ENCODE data around the gene POU6F2.
"Not testable (repeated sequence)": the region's sequence is repeated elsewhere in the genome, so short reads cannot be mapped to it uniquely, and the experiment has no call there.

The POU6F2 gene

GRCh38 chr7:38975944-38976392 lies 1.7 kb upstream of the POU6F2 start:
- TF ChIP-seq, protein P1, sequence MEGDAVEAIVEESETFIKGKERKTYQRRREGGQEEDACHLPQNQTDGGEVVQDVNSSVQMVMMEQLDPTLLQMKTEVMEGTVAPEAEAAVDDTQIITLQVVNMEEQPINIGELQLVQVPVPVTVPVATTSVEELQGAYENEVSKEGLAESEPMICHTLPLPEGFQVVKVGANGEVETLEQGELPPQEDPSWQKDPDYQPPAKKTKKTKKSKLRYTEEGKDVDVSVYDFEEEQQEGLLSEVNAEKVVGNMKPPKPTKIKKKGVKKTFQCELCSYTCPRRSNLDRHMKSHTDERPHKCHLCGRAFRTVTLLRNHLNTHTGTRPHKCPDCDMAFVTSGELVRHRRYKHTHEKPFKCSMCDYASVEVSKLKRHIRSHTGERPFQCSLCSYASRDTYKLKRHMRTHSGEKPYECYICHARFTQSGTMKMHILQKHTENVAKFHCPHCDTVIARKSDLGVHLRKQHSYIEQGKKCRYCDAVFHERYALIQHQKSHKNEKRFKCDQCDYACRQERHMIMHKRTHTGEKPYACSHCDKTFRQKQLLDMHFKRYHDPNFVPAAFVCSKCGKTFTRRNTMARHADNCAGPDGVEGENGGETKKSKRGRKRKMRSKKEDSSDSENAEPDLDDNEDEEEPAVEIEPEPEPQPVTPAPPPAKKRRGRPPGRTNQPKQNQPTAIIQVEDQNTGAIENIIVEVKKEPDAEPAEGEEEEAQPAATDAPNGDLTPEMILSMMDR (IDR thresholded peaks at IDR 0.05; ENCODE audit: low read length, missing control alignments) = no peak
- no peak overlapping the region for H3K4me3 ChIP-seq (replicated peaks; ENCODE audit: low read depth, low read length)
- no peak for DNase-seq (ENCODE audit: low read depth)

- H3K4me3 ChIP-seq (replicated peaks; ENCODE audit: low read depth, low read length) = no peak overlapping the region
- TF ChIP-seq, protein P1 (IDR thresholded peaks at IDR 0.05; ENCODE audit: low read length, missing control alignments) = no peak
- DNase-seq (ENCODE audit: low read depth) = no peak
Observed at GRCh38 chr7:38978491-38978890, 782 bp downstream of the POU6F2 start.

DNA sequence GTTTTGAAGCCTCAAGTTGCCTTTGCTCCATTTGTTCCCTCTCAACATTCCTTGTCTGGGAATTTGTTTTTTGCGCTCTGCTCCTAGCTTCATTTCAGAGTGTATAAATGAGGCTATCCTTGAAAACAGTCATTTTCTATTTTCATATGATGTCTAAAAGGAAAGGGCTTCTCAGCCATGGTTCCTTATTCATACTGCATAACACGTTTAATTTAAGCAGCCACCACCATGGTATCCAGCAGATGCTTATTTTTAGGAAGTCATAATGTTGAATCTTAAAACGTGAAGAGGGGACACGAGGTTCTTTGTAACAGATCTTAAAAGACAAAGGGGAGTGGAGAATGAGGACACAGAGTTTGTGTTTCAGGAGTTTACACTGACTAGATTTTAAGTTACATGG lies 14.5 kb downstream of the POU6F2 start:
- H3K4me3 ChIP-seq (replicated peaks; ENCODE audit: low read depth, low read length) = no peak overlapping the region
- DNase-seq (ENCODE audit: low read depth) = no peak
- TF ChIP-seq, protein P1 (IDR thresholded peaks at IDR 0.05; ENCODE audit: low read length, missing control alignments) = no peak

GRCh38 chr7:39001595-39001994 lies 23.9 kb downstream of the POU6F2 start:
- H3K4me3 ChIP-seq (replicated peaks; ENCODE audit: low read depth, low read length) = no peak overlapping the region
- no peak for DNase-seq (ENCODE audit: low read depth)
- TF ChIP-seq, protein P1 (IDR thresholded peaks at IDR 0.05; ENCODE audit: low read length, missing control alignments) = no peak

- TF ChIP-seq, protein P1 (IDR thresholded peaks at IDR 0.05; ENCODE audit: low read length, missing control alignments) = no peak
- DNase-seq (ENCODE audit: low read depth) = no peak
- H3K4me3 ChIP-seq (replicated peaks; ENCODE audit: low read depth, low read length) = no peak overlapping the region
Observed at GRCh38 chr7:39002755-39003154, 25.0 kb downstream of the POU6F2 start.

DNA sequence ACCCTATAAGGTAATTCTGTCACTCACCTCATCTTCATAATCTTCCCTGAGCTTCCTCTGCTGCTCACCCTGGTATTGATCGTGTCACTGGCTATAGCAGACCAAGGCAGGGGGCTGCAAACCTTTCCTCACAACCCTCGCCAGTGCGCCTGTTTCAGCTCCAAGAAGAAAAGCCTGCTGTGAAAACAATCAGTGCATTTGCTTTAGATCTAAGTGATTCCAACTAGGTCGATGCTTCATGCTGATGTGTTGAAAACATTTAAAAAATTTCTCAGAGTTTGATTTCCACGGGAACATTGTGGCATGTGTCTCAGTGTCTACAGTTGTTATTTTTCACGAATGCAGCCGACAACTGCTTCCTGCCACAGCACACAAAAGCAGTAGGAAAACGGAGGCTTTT lies 27.3 kb downstream of the POU6F2 start:
- TF ChIP-seq, protein P1 (IDR thresholded peaks at IDR 0.05; ENCODE audit: low read length, missing control alignments) = no peak
- DNase-seq (ENCODE audit: low read depth) = no peak
- H3K4me3 ChIP-seq (replicated peaks; ENCODE audit: low read depth, low read length) = no peak overlapping the region

GRCh38 chr7:39005461-39005860 lies 27.8 kb downstream of the POU6F2 start:
- TF ChIP-seq, protein P1 (IDR thresholded peaks at IDR 0.05; ENCODE audit: low read length, missing control alignments) = no peak
- H3K4me3 ChIP-seq (replicated peaks; ENCODE audit: low read depth, low read length) = no peak overlapping the region
- DNase-seq (ENCODE audit: low read depth) = no peak

DNA sequence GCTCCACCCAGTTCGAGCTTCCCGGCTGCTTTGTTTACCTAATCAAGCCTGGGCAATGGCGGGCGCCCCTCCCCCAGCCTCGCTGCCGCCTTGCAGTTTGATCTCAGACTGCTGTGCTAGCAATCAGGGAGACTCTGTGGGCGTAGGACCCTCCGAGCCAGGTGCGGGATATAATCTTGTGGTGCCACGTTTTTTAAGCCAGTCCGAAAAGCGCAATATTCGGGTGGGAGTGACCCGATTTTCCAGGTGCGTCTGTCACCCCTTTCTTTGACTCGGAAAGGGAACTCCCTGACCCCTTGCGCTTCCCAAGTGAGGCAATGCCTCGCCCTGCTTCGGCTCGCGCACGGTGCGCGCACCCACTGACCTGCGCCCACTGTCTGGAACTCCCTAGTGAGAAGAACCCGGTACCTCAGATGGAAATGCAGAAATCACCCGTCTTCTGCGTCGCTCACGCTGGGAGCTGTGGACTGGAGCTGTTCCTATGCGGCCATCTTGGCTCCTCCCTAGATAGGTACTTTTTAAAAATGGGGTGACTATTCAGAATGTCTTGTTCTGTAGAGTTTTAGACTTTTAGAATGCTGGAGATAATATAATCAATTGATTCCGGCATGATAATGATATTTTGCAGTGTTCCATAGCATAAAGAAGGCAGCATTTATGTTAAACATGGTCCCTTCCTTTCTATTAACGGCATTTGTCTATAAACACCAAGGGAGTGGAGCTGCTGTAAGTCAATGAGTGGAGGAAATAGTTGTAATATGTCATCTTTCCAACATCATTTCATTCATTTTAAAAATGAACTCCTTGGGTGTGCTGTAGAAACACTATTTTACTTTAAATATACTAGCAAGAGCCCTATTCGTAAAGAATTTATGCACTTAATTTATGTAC lies 35.6 kb downstream of the POU6F2 start:
- not testable (repeated sequence) for H3K4me3 ChIP-seq (replicated peaks; ENCODE audit: low read depth, low read length); DNase-seq (ENCODE audit: low read depth)

Data from fibroblast of pulmonary artery (primary cell).